SU-DHL-6 (cell line): Measurements from ENCODE around the gene FBLN5.

Experiments
- H2AFZ ChIP-seq: fragments of 200-600 bp; sonication (generic); 2 replicates; pipeline ENCODE4 v1.6.1; 2014; ENCODE audit warnings: low read depth, mild to moderate bottlenecking, moderate library complexity, mixed read lengths, antibody characterized with exemption, low read length; ENCODE audit not compliant: severe bottlenecking
- H3F3A ChIP-seq: fragments of 200-600 bp; shearing (Covaris generic); 2 replicates; pipeline ENCODE4 v1.6.0; 2016; ENCODE audit warnings: antibody characterized with exemption, mild to moderate bottlenecking; ENCODE audit not compliant: insufficient read depth
- H3K27ac ChIP-seq: fragments of 200-600 bp; sonication (generic); 2 replicates; pipeline ENCODE4 v1.5.1; 2016; ENCODE audit warnings: low read depth, mild to moderate bottlenecking, low read length, moderate library complexity, mixed read lengths
- H3K27me3 ChIP-seq: fragments of 200-600 bp; sonication (generic), shearing (Covaris generic); 2 replicates; pipeline ENCODE4 v1.6.0; 2014; ENCODE audit warnings: mild to moderate bottlenecking, low read length
- H3K36me3 ChIP-seq: fragments of 200-600 bp; sonication (generic); 2 replicates; pipeline ENCODE4 v1.6.1; 2014; ENCODE audit warnings: mild to moderate bottlenecking, low read length, mixed read lengths
- H3K4me2 ChIP-seq: fragments of 300-600, 200-600 bp; shearing (Covaris generic), sonication (generic); 2 replicates; pipeline ENCODE4 v1.6.0; 2014; ENCODE audit warnings: low read length, low read depth, mild to moderate bottlenecking; ENCODE audit not compliant: poor library complexity, severe bottlenecking
- H3K4me3 ChIP-seq: fragments of 200-600 bp; sonication (generic); 2 replicates; pipeline ENCODE4 v1.5.1; 2014; ENCODE audit warnings: antibody characterized with exemption, low read length, mild to moderate bottlenecking, mixed read lengths; ENCODE audit not compliant: insufficient read depth, poor library complexity, severe bottlenecking
- H3K79me2 ChIP-seq: fragments of 200-600 bp; sonication (generic); 2 replicates; pipeline ENCODE4 v1.6.1; 2014; ENCODE audit warnings: mild to moderate bottlenecking, low read length, moderate library complexity; ENCODE audit not compliant: insufficient read depth
- H3K9ac ChIP-seq: fragments of 200-600 bp; sonication (generic); 2 replicates; pipeline ENCODE4 v1.7.0; 2014; ENCODE audit warnings: mild to moderate bottlenecking, low read length
- H3K9me2 ChIP-seq: fragments of 200-600 bp; sonication (generic); replicated peaks from 2 replicates; pipeline ENCODE4 v1.6.1; 2014; ENCODE audit warnings: low read length; ENCODE audit not compliant: insufficient read depth
- H3K9me3 ChIP-seq: fragments of 200-600 bp; sonication (generic); 2 replicates; pipeline ENCODE4 v1.6.1; 2014; ENCODE audit warnings: low read length, mixed read lengths; ENCODE audit not compliant: insufficient read depth
- H4K20me1 ChIP-seq: fragments of 200-600 bp; sonication (generic); 2 replicates; pipeline ENCODE4 v1.6.1; 2014; ENCODE audit warnings: low read depth, mild to moderate bottlenecking, antibody characterized with exemption, low read length, moderate library complexity, mixed read lengths
- EZH2phosphoT487 ChIP-seq: fragments of 200-600 bp; sonication (generic), shearing (Covaris generic); conservative IDR thresholded peaks from 2 replicates; pipeline ENCODE4 v1.6.1; 2018; ENCODE audit warnings: mild to moderate bottlenecking, antibody characterized with exemption, low read length, moderate library complexity, mixed read lengths
- TF ChIP-seq, protein P1 (sequence below): fragments of 200-600 bp; sonication (generic); IDR thresholded peaks from one replicate; pipeline ENCODE4 v1.5.1; 2017; ENCODE audit warnings: antibody characterized with exemption, mild to moderate bottlenecking, low read length, moderate library complexity; ENCODE audit not compliant: insufficient read depth, poor library complexity, severe bottlenecking

Gene FBLN5

DNA sequence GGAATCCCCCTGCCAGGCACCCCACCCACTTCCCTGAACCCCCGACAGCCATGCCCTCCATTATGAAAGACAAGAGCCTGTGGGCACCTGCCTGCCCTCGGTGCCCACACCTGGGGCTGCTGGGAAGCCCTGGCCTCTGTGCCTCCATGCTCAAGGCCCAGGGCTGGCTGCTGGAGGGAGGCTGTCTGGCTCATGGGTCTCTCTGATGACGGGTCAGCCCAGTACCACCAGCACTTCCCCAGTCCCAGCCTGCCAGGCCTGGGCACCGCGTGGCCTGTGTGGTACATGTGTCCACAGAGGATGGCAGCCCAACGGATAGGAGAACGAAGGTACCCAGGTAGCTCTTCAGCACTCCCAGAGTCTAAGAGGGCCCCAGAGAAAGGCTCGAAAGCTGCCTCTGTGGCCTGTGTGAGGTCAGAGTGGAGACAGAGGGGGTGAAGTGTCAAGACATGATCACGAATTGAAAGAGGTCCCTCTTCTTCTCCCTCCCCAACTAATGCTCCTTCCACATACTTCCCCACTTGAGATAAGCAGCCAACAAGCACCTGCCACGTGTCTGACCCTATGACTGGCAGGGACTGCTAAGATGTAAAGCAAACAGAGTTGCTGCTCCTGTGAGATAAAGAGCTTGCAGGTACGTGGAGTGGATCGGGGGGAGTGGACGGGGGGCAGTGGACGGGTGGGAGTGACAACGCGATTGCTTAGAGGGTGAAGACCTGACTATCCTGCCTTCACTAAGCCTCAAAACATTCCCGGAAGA is 21.2 kb downstream of the FBLN5 start:
- no peaks in the 10 kb centered on the region for H3K27me3 ChIP-seq
- no peaks in the 10 kb centered on the region for H3K36me3 ChIP-seq
- H3F3A ChIP-seq, result no peaks in the 10 kb centered on the region
- H3K9me3 ChIP-seq, result no peaks in the 10 kb centered on the region
- H3K9me2 ChIP-seq, result no peaks in the 10 kb centered on the region
- no peak overlapping the region for H3K9ac ChIP-seq
- TF ChIP-seq, protein P1, sequence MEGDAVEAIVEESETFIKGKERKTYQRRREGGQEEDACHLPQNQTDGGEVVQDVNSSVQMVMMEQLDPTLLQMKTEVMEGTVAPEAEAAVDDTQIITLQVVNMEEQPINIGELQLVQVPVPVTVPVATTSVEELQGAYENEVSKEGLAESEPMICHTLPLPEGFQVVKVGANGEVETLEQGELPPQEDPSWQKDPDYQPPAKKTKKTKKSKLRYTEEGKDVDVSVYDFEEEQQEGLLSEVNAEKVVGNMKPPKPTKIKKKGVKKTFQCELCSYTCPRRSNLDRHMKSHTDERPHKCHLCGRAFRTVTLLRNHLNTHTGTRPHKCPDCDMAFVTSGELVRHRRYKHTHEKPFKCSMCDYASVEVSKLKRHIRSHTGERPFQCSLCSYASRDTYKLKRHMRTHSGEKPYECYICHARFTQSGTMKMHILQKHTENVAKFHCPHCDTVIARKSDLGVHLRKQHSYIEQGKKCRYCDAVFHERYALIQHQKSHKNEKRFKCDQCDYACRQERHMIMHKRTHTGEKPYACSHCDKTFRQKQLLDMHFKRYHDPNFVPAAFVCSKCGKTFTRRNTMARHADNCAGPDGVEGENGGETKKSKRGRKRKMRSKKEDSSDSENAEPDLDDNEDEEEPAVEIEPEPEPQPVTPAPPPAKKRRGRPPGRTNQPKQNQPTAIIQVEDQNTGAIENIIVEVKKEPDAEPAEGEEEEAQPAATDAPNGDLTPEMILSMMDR, result no peak
- no peak for TF ChIP-seq EZH2phosphoT487
- no peak overlapping the region for H3K27ac ChIP-seq
- H3K79me2 ChIP-seq, result no peaks in the 10 kb centered on the region
- no peaks in the 10 kb centered on the region for H4K20me1 ChIP-seq
- no peak overlapping the region for H3K4me2 ChIP-seq
- no peak overlapping the region for H3K4me3 ChIP-seq
- H2AFZ ChIP-seq, result no peak overlapping the region

DNA sequence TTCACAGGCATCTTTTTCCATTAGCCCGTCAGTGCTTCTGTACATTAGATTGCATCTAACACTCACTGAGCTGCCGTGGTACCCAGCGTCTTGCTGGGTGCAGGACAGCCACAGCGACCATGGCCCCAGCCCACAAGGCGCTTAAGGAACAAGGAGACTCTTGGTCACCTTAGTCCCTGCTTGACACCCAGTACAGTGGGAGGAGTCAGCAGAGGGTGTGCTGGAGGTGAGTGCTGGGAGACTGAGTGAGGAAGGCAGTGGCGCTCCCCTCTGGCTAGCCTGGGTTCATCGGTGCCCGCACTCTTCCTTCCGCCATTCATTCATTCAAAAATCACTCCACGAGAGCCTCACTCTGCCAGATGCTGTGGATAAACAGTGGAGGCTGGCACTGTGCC is 21.8 kb downstream of the FBLN5 start:
- TF ChIP-seq EZH2phosphoT487, result no peak
- TF ChIP-seq, protein P1, result no peak
- H3K9me2 ChIP-seq, result no peaks in the 10 kb centered on the region
- no peaks in the 10 kb centered on the region for H3K9me3 ChIP-seq
- no peaks in the 10 kb centered on the region for H3K79me2 ChIP-seq
- H3K4me3 ChIP-seq, result no peak overlapping the region
- no peaks in the 10 kb centered on the region for H3K27me3 ChIP-seq
- H3K4me2 ChIP-seq, result no peak overlapping the region
- no peak overlapping the region for H3K27ac ChIP-seq
- no peak overlapping the region for H2AFZ ChIP-seq
- no peaks in the 10 kb centered on the region for H4K20me1 ChIP-seq
- H3K9ac ChIP-seq, result no peak overlapping the region
- H3K36me3 ChIP-seq, result no peaks in the 10 kb centered on the region
- H3F3A ChIP-seq, result no peaks in the 10 kb centered on the region

DNA sequence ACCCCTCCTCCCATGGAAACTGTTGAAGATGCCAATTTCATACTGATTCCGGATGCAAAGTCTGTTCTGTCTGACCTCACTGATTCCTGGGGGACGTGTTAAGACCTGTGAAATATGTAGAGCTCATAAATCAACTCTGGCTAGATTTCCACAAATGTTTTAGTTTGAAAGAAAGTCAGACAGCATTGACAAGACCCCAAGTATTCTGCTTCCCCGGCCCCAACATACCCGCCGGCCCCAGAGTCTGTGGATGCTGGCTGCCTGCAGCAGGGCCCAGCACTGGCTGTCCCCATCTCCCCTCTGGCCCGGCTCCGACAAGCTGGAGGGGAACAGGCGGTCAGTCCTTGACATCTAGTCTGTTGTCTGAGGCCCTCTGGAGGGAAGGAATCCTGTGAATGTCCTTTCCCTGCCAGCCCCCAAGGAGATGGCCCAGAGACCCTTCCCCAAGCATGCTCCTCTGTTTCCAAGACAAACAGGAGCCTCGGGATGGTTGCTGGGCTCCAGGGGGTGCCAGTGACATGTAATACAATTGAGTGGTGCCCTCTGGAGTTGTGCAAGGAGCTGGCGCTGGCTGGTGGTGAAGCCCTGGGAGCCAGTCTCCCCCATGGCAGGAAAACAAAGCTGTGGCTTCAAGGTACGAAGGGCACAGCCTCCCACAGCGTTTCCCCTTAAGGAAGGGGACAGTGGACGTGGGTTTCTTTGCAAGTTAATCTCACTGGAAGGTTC is 22.3 kb downstream of the FBLN5 start:
- H3K9me2 ChIP-seq, result no peaks in the 10 kb centered on the region
- H3K9ac ChIP-seq, result no peak overlapping the region
- H3K9me3 ChIP-seq, result no peaks in the 10 kb centered on the region
- H3K36me3 ChIP-seq, result no peaks in the 10 kb centered on the region
- H3F3A ChIP-seq, result no peaks in the 10 kb centered on the region
- H3K27me3 ChIP-seq, result no peaks in the 10 kb centered on the region
- no peak overlapping the region for H3K4me2 ChIP-seq
- no peak overlapping the region for H3K4me3 ChIP-seq
- TF ChIP-seq, protein P1, result no peak
- no peak for TF ChIP-seq EZH2phosphoT487
- no peaks in the 10 kb centered on the region for H3K79me2 ChIP-seq
- no peak overlapping the region for H3K27ac ChIP-seq
- no peaks in the 10 kb centered on the region for H4K20me1 ChIP-seq
- no peak overlapping the region for H2AFZ ChIP-seq
